Measurements from ENCODE around the gene ZFYVE28.

GRCh38 chr4:2248821-2249261 is 169.6 kb downstream of the ZFYVE28 start:
- no peak for TF ChIP-seq CTCF (IDR thresholded peaks at IDR 0.05; ENCODE audit: low read depth, low read length, poor library complexity, severe bottlenecking)
- TF ChIP-seq EZH2phosphoT487 (IDR thresholded peaks at IDR 0.05; ENCODE audit: borderline replicate concordance, low read length) = no peak
